Chondrocyte (in vitro differentiated cells): ENCODE measurements around the gene GABRG3. TPM values are rescaled to one million over a fixed set of nuclear protein-coding genes. Genes with fewer than 3 reads are reported as not detected.

Experiments
- DNase-seq: peaks from one replicate; pipeline ENCODE4 v3.0.0; 2021; ENCODE audit warnings: mixed read lengths, low spot score
- H3K27ac Mint-ChIP-seq: one replicate; pipeline ENCODE4 v1.8.0; 2021; ENCODE audit warnings: mild to moderate bottlenecking, moderate library complexity, mixed read lengths; ENCODE audit not compliant: unreplicated experiment
- H3K27me3 Mint-ChIP-seq: 2 replicates; pipeline ENCODE4 v1.8.0; 2021; ENCODE audit warnings: low read depth, mixed read lengths
- H3K36me3 Mint-ChIP-seq: 2 replicates; pipeline ENCODE4 v1.8.0; 2021; ENCODE audit warnings: low read depth, mixed read lengths
- H3K4me1 Mint-ChIP-seq: 2 replicates; pipeline ENCODE4 v1.8.0; 2021; ENCODE audit warnings: low read depth, mild to moderate bottlenecking, mixed read lengths
- H3K4me3 Mint-ChIP-seq: one replicate; pipeline ENCODE4 v1.8.0; 2021; ENCODE audit warnings: mild to moderate bottlenecking, moderate library complexity, mixed read lengths; ENCODE audit not compliant: unreplicated experiment
- H3K9me3 Mint-ChIP-seq: 2 replicates; pipeline ENCODE4 v1.8.0; 2021; ENCODE audit warnings: low read depth, mixed read lengths
- total RNA-seq: library from RNA; stranded (reverse); gene quantifications from 3 replicates; pipeline ENCODE4 v1.2.1, GENCODE V29; 2021
- TF ChIP-seq, protein P1 (sequence below): fragments of 200-600 bp; sonication (generic); IDR thresholded peaks from 2 replicates; pipeline ENCODE4 v1.5.0; 2021; ENCODE audit warnings: antibody characterized with exemption, mild to moderate bottlenecking, moderate library complexity

GABRG3 gene
- total RNA-seq, 1 donor from 2014 or later, result not detected

DNA sequence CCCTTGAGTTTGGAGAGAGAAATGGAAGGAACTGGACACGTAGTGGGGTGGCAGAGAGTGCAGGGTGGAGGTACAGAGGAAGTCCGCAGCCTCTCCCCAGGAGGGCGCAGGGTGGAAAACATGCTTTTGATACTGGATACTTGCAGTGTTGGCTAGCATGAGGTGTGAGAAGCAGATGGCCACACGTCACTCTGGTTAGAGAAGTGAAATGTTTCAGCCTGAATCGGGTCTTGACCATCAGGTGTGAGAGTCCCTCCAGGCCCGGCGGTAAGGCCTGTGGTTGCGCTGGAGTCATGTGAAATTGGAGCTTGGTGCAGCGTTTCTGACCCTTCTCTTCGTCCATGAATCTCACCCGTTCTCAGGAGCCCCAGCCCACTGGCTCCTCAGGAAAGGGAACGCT lies 93.1 kb downstream of the GABRG3 start:
- TF ChIP-seq, protein P1, sequence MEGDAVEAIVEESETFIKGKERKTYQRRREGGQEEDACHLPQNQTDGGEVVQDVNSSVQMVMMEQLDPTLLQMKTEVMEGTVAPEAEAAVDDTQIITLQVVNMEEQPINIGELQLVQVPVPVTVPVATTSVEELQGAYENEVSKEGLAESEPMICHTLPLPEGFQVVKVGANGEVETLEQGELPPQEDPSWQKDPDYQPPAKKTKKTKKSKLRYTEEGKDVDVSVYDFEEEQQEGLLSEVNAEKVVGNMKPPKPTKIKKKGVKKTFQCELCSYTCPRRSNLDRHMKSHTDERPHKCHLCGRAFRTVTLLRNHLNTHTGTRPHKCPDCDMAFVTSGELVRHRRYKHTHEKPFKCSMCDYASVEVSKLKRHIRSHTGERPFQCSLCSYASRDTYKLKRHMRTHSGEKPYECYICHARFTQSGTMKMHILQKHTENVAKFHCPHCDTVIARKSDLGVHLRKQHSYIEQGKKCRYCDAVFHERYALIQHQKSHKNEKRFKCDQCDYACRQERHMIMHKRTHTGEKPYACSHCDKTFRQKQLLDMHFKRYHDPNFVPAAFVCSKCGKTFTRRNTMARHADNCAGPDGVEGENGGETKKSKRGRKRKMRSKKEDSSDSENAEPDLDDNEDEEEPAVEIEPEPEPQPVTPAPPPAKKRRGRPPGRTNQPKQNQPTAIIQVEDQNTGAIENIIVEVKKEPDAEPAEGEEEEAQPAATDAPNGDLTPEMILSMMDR, result no peak
- peaks cover 15% of the 10 kb centered on the region for H3K9me3 Mint-ChIP-seq
- H3K36me3 Mint-ChIP-seq, result peaks cover 5% of the 10 kb centered on the region
- H3K27me3 Mint-ChIP-seq, result no peaks in the 10 kb centered on the region
- no peak overlapping the region for H3K27ac Mint-ChIP-seq
- H3K4me1 Mint-ChIP-seq, result no peaks in the 10 kb centered on the region
- DNase-seq, result no peak
- H3K4me3 Mint-ChIP-seq, result no peak overlapping the region

GRCh38 chr15:27065151-27065550 lies 94.2 kb downstream of the GABRG3 start:
- Mint-ChIP-seq H3K4me3 (no peak overlapping the region), H3K9me3 (peaks cover 19% of the 10 kb centered on the region), H3K27ac (no peak overlapping the region), H3K27me3 (no peaks in the 10 kb centered on the region), H3K4me1 (no peaks in the 10 kb centered on the region), H3K36me3 (peaks cover 5% of the 10 kb centered on the region)
- no peak for DNase-seq
- TF ChIP-seq, protein P1, result no peak

DNA sequence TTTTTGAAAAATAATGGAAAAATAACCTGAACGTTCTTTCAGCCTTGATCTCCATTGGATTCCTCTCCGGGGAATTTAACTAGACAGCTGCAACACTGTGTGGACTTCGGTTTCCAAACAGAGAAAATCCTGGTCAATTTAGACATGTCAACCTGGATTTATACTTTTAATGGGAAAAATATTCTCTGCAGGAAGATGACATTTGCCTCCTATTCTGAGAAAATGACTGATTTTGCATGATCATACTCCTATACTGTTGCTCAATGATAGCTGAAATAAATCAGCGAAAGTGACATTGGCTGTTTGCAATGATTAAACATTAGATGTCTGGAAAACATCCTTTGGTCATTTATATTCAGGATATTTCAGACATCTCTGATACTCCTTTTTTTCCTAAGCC lies 94.8 kb downstream of the GABRG3 start:
- peaks cover 19% of the 10 kb centered on the region for H3K9me3 Mint-ChIP-seq
- TF ChIP-seq, protein P1, result no peak
- H3K4me1 Mint-ChIP-seq, result no peaks in the 10 kb centered on the region
- H3K4me3 Mint-ChIP-seq, result no peak overlapping the region
- H3K27me3 Mint-ChIP-seq, result no peaks in the 10 kb centered on the region
- peaks cover 5% of the 10 kb centered on the region for H3K36me3 Mint-ChIP-seq
- DNase-seq, result no peak
- no peak overlapping the region for H3K27ac Mint-ChIP-seq

DNA sequence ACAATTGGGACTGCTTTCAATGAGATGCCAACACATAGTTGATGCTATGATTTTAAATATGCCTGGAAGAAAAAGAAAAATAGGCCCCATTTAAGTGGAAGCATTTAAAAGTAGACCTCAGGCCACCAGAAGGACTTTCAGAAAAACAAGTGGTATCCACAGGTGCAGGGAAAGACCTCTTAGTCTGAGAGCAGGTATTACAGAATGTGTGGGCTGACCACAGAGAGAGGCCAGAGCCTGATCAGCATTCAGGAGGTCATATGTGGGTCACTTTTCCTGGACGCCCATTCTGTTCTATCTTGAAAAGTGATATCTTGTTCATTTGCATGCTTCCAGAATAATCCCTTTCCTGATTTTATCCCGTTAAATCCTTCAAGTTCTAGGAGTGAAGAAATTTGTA lies 95.5 kb downstream of the GABRG3 start:
- Mint-ChIP-seq H3K9me3 (peaks cover 19% of the 10 kb centered on the region), H3K27ac (no peak overlapping the region), H3K4me3 (no peak overlapping the region), H3K36me3 (peaks cover 5% of the 10 kb centered on the region), H3K4me1 (no peaks in the 10 kb centered on the region), H3K27me3 (no peaks in the 10 kb centered on the region)
- no peak for DNase-seq
- TF ChIP-seq, protein P1, result no peak

DNA sequence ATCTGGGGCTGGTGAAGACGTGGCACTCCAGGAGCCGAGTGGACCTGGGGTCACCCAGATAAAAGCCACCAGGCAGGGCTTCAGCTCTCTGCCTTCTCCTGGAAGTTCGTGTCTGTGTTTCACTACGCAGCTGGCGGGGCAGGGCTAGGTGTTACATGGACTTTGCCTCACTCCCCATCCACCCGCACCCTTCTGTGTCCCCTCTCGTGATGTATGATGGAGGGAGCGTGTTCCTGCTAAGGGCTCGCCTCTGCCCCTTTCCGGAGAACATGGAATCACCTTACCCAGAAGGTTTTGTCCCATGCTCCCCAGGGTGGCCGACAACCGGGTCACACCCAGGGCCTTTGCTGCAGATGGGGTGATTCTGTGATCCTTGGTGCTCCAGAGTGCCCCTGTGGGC lies 96.2 kb downstream of the GABRG3 start:
- no peaks in the 10 kb centered on the region for H3K27me3 Mint-ChIP-seq
- no peaks in the 10 kb centered on the region for H3K4me1 Mint-ChIP-seq
- H3K36me3 Mint-ChIP-seq, result peaks cover 5% of the 10 kb centered on the region
- no peak for DNase-seq
- H3K9me3 Mint-ChIP-seq, result peaks cover 19% of the 10 kb centered on the region
- TF ChIP-seq, protein P1, result no peak
- no peak overlapping the region for H3K4me3 Mint-ChIP-seq
- no peak overlapping the region for H3K27ac Mint-ChIP-seq
